Measurements from ENCODE around the gene ANKRD29.
A peak's percentile ranks its signal among the peaks of the same experiment; 100 is the strongest.

The ANKRD29 gene

GRCh38 chr18:23684515-23685197, 21.9 kb upstream of the ANKRD29 start:
- DNase-seq = no peak

DNA sequence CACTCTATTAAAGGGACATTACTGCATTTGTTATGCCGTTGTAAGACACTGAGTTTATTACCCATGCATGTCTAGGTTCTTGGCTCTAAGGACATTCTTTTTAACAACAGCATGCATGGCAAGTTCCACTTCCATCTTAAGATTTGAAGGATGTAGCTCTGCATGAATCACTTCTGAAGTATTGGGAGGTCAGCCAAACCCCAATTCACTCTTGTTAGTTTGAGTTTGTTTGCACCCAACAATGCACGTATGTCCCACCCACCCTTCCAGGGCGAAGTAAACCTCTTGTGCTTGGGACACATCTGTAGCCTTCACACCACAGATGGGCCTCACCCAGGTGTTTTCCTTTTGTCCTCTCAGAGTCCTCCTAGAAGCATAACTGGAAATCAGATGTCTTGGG, 21.0 kb upstream of the ANKRD29 start:
- no peak for DNase-seq

DNA sequence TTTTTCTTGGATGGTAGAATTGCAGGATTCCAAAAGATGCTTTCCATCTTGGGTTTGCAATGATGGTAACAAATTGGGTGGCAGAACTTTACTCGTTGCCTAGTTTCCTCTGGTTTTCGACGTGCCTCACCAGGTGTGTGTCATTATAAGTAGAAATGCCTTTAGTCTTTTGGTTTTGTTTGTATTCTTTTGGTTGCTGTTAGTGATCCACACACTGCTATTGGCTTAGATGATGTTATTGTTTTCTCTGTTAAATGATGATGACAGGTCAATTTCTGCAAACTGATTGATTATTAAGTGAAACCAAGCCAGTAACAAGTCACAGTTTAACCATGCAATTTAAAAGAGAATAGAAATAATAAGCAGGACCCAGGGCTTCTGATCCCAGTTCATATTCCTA, 20.4 kb upstream of the ANKRD29 start:
- no peak for DNase-seq

GRCh38 chr18:23682472-23682871, 19.8 kb upstream of the ANKRD29 start:
- DNase-seq = no peak

DNA sequence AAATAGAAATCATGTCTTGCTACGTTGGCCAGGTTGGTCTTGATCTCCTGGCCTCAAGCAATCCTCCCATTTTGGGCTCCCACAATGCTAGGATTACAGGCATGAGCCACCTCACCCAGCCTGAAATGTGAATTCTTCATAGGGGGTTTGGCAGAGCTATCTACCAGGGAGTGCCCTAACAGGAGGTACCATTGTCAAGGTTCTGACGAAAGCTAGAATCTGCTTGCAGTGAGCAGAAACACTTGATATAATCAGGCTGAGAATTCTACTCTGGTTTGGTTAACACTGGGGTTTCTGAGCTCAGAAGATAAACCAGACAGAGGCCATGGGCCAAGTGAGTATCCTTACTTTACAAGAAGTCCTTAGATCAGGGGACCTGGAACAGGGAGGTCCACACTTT, 19.3 kb upstream of the ANKRD29 start:
- DNase-seq = no peak

GRCh38 chr18:23675896-23676295, 13.2 kb upstream of the ANKRD29 start:
- DNase-seq = no peak

GRCh38 chr18:23675236-23675635, 12.5 kb upstream of the ANKRD29 start:
- DNase-seq = no peak

GRCh38 chr18:23673725-23674124, 11.0 kb upstream of the ANKRD29 start:
- DNase-seq = no peak

GRCh38 chr18:23671564-23671963, 8.9 kb upstream of the ANKRD29 start:
- DNase-seq = peak; percentile 42

DNA sequence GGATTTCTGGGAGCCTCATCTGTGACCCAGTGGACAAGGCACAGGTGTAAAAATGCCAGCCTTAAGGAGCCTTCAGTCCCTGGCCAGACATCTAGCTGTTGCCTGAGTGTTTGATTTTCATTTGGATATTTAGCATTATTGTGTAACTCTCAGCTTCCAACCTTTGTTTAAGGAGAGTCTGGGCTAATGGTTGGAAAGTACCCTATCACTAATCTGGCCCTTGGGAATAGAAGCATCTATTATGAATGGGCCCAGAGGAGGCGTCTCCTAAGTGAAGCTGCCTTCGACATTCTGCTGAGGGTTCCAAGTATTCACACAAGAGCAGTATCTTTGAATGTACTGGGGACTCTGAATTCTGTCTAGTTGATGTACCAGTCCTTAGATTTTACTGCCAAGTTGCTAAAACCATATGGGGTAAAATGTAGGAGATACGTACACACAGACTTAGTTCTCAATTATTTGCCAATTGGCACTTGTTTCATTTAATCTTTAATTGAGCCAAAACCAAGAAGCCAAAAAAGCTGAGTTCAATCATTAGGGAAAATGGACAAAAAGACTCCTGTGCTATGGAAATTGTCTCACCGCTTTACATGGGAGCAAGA, 7.2 kb upstream of the ANKRD29 start:
- DNase-seq = no peak

DNA sequence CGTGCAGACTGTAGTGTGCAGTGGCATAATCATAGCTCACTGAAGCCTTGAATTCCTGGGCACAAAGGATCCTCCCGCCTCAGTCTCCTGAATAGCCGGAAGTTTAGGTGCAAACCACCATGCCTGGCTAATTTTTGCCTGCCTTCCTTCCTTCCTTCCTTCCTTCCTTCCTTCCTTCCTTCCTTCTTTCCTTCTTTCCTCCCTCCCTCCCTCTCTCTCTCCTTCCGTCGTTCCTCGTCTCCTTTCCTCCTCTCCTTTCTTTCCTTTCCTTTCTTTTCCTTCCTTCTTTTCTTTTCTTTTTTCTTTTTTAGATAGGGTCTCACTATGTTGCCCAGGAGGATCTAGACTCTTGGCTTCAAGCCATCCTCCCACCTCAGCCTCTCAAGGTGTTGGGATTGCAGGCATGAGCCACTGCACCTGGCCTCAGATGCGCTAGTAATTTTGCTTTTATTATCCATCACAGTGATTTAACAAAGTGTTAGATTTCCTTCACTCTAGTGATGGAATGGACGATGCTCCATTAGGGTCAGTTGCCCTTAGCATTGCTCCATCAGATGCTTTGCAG, 6.6 kb upstream of the ANKRD29 start:
- DNase-seq = no peak

- DNase-seq = no peak
These were observed 6.0 kb upstream of the ANKRD29 start for GRCh38 chr18:23668731-23669130.

DNA sequence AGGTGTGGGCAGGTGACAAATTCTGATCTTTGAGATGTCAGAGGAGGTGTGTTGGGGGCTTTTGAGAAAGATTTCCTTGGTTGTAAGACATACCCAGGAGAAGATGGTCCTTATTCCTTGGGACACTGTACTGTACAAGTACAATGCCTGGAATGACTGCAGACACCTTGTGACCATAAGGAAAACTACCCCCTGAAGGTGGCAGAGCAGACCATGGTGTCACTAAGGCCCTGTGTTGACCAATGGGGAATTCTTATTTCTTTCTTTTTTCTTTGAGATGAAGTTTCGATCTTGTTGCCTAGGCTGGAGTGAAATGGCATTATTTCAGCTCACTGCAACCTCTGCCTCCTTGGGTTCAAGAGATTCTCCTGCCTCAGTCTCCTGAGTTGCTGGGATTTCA, 4.4 kb upstream of the ANKRD29 start:
- no peak for DNase-seq

DNA sequence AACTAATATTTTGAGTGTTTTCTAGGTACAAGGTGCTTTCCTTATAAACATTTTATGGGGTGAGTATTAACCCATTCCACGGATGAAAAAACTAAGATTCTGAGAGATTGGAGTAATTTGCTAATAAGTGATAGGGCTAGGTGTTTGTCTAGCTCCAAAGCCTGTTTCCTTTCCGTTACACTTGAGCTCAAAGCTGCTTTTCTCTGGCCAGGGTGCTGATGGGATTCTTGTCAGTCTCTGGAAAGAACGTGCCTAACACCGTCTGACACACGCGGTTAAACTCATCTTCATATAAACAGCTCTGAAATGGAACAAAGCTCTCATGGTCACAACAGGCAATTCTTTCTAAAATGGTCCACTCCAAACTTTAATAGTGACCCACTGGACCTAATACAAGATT, 2.0 kb upstream of the ANKRD29 start:
- no peak for DNase-seq

DNA sequence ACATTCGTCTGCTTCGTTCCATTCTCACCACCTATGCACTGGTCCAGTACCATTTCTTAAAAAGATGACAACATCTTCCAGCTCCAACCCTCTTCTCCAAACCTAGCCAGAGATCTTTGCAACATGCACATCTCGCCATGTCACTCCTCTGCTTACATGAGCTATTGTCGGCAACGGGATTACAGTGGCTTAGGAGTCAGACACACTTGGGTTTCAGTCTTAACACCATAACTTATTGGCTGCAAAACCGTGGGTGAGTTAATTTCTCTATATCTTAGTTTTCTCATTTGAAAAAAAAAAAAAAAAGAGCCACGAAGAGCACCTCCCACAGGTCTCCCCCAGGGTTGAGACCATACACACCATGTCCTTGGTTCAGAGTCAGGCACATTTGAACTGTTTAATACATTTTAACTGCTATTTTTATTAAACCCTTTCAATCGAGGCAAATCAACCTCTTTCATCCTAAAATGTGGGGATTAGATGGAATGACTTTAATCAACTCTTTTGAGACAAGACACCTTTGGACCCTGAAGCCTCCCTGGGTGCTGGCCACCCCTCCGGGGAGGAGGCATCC, 889 bp downstream of the ANKRD29 start:
- no peak for DNase-seq

- DNase-seq = no peak
These were observed 4.4 kb downstream of the ANKRD29 start for GRCh38 chr18:23658285-23658684.

DNA sequence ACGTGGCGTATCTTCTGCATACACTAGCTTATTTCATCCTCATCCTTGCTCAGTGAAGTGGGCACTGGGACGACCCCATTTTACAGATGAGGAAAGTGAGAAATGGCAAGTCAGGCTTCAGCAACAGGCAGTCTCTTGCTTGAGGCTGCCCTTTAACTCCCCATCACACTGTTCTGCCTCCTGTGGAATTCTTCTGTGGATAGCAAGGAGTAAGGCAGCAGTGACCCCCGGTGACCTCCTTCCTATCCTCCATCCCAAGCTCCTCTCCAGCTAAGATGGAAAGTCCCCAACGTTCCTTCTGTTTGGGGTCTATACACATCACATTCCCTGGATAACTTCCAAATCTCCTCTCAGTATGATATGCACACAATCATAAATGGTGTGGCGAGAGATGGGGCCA, 10.5 kb downstream of the ANKRD29 start:
- no peak for DNase-seq

DNA sequence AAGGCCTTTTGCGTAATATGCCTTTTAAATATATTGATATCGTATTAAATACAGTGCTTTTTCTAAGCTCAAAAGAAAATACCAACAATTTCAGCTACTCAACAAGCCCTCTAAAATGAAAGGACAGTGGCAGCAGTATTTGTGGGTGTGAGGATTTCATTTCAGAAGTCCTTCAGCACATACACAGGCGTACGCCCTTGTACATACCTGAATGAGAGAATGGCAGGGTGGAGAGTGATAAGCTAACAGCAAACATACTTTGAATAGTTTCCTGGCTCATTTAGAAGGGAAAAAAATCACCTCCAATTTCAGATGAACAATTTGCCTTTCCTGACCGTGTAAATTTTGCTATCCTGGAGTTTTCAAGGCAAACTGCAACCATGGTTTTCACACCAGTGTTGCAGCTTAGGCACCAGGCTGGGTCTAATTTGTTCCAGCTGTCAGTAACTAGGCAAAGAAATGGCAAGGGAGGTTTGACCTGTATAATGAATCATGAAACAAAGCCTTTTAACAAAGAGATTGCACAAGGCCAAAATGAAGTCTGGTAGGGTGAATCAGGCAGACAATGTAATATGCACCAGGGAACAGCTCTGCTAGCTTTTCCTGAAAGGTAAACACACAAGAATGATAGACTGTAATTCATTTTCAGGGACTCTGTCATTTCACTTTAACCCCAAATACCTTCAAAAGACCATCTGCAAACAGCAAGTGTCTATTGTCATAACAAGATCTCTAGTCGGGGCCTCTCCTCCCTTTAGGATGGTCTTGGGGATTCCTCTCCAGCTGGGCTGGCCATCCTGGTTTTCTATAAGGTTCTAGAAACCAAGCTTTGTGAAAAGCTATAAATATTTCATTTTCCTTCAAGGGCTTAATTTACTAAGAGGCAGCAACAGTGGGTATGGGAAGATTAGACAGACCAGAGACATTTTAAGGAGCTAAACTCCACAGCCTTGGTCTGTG, 11.5 kb downstream of the ANKRD29 start:
- peak; percentile 74 for DNase-seq

- no peak for DNase-seq
These were observed 13.6 kb downstream of the ANKRD29 start for GRCh38 chr18:23648940-23649607.

DNA sequence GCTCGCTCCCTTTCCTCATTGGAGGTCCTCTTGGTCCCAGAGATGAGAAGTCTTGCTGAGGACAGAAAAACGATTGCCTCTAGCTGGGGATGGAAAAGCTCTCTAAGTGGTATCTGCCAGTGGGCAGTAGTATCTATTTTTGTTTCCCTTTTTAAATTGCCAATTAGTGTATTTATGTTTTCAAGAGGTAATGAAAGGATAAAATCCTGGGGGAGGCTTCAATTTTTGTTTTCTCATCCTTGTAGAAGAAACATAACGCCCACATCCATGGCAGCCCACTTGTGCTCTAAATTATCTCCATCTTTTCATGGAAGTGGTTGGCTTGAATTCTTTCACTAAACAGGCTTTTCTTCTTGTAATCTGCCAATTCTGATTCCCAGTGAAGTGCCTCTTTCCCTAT, 14.3 kb downstream of the ANKRD29 start:
- no peak for DNase-seq

GRCh38 chr18:23646282-23646681, 16.4 kb downstream of the ANKRD29 start:
- DNase-seq = no peak

GRCh38 chr18:23645568-23646175, 17.0 kb downstream of the ANKRD29 start:
- no peak for DNase-seq
